GM19463 (cell line): ENCODE measurements around the gene PLPP3.

Experiments used
- ATAC-seq: cut with Tn5 transposase; IDR thresholded peaks from one replicate; pipeline ENCODE4 v1.9.1; 2021; ENCODE audit warnings: mild to moderate bottlenecking, moderate library complexity; ENCODE audit not compliant: unreplicated experiment

PLPP3 gene

GRCh38 chr1:56466538-56466937 lies 112.8 kb downstream of the PLPP3 start:
- ATAC-seq, result no peak

DNA sequence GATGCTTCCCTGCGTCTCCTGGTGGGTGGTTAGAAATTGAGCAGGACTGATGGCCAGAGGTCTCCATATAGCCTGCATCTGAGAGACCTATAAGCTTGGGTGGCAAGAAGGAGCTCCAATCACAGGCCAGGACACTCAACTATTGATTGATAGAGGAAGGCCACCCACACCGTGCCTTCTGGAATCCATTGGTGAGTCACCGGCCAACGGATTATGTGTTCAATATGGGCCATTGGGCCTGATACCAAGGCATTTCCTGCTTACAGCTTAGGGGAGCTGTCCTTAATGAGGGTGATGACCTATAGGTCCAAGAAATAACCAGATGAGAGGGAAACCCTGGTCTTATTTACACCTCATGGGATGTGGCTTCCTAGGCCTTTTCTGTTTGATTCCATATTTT lies 115.1 kb downstream of the PLPP3 start:
- ATAC-seq, result no peak

DNA sequence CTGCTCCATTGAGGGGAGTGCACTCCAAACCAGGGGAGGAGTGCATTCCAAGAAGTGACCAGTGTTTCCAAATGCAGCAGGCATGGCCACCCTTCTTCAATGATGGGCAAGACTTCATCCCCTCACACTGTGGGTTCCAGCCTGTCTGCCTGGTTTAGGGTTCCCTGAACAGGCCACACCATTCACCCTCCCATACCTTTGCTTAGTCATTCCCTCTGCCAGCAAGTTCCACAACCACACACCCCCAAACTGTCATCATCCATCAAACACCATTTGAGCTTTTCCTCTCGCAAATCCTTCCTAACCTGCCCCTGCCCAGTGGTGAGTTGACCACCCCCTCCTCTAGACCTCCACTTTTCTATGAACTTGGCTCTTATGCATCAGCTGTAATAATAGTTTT lies 116.0 kb downstream of the PLPP3 start:
- ATAC-seq, result no peak

DNA sequence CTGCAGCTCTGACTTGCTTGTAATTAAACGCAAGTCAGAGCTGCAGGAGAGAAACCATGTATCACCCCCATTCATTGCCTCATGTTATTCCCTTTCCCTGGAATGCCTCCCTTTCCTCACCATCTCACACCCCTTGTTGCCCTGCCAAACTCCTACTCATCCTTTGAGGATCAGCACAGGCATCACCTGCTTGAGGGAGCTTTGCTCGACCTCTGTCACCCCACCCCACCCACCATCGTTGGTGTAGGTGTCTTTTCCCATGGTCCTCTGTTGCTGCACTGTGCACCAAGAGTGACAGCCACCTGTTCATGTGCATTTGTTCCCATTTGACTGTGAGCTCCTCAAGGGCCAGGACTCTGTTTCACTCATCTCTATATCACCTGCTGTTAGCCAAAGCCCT lies 117.2 kb downstream of the PLPP3 start:
- ATAC-seq, result no peak

DNA sequence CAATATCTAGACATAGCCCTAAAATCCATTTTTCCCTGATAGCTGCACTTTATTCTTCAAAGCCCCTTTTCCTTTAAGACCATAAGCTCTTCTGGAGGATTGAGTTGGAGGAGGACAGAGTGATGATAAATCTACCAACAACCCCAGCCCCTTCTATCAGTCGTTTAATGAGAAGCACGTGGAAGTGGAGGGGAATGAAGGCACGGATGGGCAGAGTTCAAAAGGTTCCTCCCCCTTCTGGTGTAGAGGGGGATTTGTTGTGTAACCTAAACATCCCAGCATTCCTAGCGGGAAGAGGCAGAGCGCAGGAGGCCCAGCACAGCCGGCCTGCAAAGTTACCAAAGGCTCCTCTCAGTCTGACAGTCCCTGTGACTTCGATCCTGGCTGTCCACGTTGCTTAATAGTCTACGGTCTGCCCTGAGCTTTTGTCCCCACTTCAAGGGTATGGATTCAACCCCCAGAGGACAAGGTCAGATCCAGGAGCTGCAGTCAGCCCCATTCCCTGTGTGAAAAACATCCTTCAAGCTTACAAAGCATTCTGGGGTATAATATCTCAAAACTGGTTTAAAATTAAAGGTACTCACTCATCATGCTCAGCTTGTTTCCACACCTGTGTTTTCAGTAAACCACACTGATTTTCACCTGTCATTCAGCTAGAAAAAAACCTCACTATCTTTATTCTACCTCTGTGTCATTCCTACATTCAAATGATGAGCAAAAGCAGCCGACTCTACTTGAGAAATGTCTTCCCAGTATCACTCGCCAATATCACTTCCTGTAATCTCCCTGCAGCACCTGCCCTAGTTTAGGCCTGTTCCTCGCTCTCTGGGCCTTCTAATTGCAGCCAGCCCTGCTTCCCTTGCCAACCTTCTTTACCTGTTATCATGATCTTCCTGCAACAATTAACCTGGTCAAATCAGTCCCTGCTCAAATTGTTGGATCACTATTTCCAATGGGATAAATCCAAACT lies 117.9 kb downstream of the PLPP3 start:
- no peak for ATAC-seq

DNA sequence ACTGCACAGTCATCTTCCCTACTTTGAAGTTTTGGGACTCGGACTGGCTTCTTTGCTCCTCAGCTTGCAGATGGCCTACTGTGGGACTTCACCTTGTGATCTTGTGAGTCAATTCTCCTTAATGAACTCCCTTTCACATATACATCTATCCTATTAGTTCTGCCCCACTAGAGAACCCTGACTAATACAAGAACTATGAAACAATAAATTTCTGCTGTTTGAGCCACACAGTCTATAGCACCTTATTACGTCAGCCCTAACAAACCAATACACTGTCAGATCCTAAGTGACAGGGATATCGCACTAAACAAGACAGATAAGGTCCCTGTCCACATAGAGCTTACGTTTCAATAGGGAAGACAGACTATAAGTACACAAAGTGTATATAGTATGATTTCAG lies 120.1 kb downstream of the PLPP3 start:
- ATAC-seq, result no peak

DNA sequence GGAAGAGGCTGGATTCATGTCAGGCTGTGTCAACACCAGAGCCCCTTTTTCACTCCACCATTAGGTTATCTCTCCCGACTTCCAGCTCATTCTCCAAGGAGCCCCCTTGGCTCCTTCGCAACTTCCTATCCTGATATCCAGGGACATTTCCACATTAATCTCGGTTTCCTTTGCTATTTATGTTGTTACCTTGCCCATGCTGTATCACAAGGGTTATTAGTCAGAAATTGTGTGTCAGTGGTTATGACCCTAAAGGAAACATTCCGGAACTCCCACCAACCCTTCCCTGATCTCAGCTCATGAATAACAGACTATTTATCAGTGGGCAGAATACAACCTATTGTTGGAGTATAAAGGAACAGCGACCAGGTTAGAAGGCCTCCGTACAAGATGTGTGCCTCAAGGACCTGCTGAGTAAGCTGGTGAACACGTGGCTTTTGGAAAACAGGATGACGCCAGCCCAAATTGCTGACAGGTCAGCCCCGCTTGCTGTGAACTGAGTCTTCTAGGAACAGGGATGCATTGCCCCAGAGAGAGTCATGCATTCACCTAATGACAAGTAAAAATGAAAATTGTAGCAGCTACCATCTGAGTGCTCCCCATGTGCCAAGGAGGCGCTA lies 121.5 kb downstream of the PLPP3 start:
- ATAC-seq, result no peak

- no peak for ATAC-seq
These were observed 122.8 kb downstream of the PLPP3 start for GRCh38 chr1:56456435-56457101.

GRCh38 chr1:56453417-56454078 lies 125.8 kb downstream of the PLPP3 start:
- no peak for ATAC-seq

- ATAC-seq, result no peak
These were observed 126.3 kb downstream of the PLPP3 start for GRCh38 chr1:56453016-56453415.

DNA sequence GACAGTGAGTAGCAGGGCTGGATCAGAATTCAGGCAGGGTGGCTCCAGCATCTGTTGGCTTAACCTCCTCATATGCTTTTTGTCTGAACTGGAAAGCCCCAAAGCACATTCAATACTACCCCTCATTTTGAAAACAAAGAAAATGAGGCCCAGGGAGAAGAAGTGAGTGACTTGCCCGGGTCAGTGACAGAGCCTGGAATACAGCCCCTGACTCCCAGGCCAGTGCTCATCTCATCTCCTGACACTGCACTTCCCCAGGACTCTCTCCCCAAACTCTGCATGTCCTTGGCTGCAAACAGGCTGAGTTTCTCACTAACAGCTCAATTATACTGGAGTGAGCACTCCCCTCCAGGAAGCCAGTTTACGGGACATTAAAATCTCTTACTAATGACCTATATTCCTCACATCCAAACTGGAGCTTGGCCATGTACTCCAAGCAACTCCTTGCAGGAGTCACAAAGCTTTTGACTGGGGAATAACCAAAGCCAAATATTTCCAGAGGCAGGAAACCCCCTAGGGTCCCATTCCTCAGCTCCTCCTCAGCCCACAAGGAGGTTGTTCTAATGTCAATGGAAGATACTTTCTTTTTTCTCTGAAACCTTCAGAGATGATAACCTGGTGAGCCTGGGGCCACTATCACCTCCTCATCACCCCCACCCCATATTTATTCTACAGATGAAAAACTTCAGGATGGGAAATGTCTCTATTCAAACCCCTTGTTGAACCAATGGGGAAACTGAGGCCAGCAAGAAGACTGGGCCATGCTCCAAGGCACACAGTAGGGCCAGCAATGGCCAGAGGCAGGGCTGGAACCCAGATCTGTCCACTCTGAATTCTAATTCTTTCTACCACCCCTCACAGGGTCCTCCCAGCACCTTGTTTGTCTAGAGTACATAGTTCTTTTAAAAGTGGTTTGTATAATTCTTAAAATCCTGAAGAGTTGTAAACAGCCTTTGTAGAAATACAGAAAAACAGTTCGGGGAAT lies 127.0 kb downstream of the PLPP3 start:
- ATAC-seq, result no peak

GRCh38 chr1:56451491-56451890 lies 127.9 kb downstream of the PLPP3 start:
- no peak for ATAC-seq

DNA sequence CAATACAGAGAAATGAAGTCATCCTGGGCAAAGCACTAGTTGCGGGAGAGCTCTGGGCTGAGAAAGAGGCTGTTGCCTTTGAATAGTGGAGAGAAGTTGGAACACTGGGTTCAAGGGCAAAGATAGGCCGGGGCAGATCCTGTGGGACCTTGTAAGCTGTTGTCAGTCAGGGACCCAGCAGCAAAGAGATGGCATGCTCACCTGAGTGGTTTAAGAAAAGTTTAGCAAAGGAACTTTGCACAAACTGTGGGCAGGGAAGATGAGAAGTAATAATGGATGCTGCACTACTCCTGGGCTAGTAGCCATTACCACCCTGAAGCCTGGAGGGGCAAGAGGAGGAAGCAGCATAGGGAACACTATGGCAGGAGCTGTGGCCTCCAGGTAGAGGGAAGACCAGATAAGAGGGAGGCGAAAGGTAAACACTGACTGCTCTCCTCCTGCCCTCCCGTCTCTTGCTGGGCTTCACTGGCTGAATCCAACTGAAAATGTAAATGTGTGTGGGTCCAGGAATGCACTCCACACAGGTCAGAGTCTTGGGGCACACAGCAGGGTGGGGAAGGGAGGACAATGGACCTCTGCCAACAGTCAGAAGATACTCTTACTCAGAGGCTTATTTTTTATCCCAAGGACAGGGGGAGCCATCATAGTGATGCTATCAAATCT lies 129.2 kb downstream of the PLPP3 start:
- ATAC-seq, result no peak

DNA sequence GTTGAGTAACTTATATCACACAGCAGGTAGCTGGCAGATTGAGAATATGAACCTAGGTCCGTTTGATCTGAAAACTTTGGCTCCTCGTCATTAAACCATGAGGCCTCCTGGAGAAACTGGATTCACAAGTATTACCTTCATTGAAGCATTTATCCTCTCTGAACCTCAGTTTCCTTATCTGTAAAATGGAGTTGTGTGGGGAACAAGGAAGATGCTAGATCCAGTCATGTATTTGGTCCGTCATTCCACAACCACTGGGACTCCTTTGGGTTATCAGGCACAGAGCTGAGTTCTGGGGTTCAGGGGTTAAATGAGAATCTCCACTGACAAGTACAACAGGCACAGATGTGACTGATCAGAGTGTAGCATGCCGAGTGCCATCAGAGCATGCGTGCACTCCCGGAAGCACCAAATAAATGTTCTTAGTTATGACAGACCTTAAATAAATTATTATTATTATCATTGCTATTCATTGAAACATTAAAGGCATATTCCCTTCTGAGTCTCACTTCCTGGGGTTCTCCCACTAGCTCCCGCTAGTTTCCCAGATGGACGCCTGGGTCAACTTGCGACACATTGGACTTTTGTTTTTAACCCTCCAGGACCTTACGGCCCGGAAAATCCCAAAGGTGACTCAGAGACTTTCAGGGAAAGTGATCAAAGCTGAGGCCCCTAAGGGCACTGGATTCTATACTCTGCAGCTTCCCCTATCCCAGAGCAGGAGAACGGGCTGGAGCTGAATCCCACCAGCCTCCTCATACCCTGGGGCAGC lies 130.6 kb downstream of the PLPP3 start:
- no peak for ATAC-seq

- ATAC-seq, result no peak
These were observed 131.5 kb downstream of the PLPP3 start for GRCh38 chr1:56447823-56448222.

GRCh38 chr1:56446531-56447098 lies 132.7 kb downstream of the PLPP3 start:
- ATAC-seq, result no peak

- ATAC-seq, result no peak
These were observed 134.3 kb downstream of the PLPP3 start for GRCh38 chr1:56444960-56445646.
